CD4-positive, alpha-beta T cell treated with Interleukin-15 for 1 hour (primary cell): Measurements from ENCODE around the gene ZBTB8OS.

Experiments
- DNase-seq: peaks from one replicate; pipeline ENCODE4 v3.0.0-alpha.2; 2020

ZBTB8OS gene

DNA sequence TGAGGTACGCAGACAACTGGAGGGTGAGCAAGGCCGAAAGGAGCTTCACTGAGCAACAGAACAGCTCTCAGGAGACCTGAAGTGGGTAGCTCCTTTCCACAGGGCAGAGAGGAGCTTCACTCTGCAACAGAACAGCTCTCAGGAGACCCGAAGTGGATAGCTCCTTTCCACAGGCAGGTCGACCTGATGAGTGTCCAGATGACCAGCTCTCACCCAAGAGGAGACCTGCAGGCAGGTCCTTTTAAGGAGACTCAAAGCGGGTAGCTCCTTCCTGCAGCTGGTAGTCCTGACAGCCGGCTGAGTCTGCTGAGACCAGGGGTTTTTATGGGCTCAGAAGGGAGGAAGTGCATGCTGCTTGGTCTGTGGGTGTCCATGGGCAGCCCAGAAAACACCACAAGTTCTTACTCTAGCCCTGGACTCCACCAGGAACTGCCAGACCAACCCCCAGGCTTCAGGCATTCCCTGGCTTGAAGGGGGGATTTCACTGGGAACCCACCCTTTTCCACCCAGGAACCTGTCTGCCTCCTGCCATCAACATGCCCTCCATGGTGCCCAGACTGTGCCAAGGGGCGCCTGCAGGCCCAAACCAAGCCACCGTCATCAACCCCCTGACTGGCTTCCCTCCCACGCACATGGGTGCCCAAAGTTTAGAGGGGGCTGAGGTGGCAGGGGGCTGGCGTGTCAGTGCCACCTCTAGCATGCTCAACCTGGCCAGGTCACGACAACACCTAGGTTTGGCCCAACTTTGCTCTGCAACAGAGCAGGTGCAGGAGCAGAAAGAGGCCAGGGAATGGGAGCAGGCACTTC is 43.6 kb downstream of the ZBTB8OS start:
- DNase-seq = no peak

DNA sequence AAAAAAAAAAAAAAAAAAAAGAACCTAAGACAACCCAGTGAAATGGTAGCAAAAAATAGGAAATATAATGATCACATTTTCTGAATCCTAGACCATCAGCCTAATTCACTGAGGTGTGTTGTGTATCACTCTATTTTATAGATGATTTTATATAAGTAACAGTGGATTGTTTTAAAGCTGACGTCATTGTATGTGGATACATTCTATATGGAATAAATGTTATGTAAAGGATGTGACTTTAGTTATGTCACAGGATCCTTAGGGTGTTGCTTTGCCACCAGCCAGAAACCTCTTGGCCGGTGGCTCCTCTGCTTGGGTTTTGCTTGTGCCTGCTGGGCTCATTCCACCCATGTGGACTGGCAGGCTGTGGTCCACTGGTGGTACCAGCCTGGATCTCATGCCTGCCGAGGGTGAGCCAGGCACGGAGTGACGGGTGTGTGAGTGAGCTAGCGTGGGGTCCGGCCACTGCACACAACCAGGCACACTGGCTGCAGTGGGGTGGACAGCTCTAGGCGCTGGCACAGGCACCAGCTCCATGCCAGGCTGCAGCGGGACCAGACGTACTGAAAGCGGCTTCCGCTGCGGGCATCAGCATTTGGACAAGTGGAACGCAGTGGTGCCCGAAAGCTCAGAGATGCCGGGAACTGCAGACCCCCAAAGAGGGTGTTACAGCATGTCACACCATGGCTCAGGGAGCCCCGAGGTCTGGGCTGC is 44.5 kb downstream of the ZBTB8OS start:
- DNase-seq = no peak

DNA sequence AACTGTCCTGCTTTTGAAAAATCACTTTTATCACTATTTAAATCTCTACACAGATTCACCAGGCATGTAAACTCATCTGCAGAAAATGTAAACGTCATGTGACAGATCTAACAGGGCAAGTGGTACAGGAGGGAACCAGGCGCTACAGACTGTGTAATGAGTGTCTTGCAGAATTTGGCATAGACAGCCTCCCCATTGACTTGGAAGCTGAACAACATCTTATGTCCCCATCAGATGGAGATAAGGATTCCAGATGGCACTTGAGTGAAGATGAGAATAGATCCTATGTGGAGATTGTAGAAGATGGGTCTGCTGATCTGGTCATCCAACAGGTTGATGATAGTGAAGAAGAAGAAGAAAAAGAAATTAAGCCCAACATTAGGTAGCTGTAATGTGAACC is 50.3 kb downstream of the ZBTB8OS start:
- DNase-seq = no peak

DNA sequence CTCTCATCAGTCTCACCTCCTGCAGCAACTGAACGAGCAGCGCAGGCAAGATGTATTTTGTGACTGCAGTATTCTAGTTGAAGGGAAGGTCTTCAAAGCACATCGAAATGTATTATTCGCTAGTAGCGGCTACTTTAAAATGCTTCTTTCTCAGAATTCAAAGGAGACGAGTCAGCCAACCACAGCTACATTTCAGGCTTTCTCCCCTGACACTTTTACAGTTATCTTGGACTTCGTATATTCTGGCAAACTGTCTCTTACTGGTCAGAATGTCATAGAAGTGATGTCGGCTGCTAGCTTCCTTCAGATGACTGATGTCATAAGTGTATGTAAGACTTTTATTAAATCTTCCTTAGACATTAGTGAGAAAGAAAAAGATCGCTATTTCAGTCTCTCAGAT is 57.4 kb downstream of the ZBTB8OS start:
- no peak for DNase-seq

DNA sequence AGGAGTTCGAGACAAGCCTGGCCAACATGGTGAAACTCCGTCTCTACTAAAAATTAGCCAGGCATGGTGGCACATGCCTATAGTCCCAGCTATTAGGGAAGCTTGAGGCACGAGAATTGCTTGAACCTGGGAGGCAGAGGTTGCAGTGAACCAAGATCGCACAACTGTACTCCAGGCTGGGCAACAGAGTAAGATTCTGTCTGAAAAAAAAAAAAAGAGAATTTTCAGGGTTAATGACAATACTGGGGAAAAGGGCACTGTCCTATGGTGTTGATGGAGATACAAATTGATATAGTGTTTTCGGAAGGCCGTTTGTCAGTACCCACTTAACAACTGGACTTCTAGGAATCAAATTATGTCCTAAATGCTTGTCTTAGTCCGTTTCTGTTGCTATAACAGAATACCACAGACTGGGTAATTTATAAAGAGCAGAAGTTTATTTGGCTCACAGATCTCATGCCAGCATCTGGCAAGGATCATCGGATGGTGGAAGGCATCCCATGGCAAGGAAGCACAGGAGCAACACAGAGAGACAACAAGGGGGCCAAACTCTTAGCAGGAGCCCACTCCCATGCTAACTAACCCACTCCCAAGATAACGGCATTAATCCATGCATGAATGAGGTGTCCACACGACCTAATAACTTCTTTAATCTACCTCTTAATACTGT is 69.9 kb downstream of the ZBTB8OS start:
- DNase-seq = no peak
